ENCODE data around the gene GPATCH2L. TPM values are rescaled to one million over a fixed set of nuclear protein-coding genes. Genes with fewer than 3 reads are reported as not detected.

GPATCH2L gene
- total RNA-seq, 1 donor from 2014 or later = 40.3 TPM

- no peaks in the 10 kb centered on the region for H3K27me3 ChIP-seq
- no peak for DNase-seq (ENCODE audit: low spot score in 2 of 2)
- no peak for TF ChIP-seq CTCF (IDR thresholded peaks at IDR 0.05)
- no peaks in the 10 kb centered on the region for H3K9me3 ChIP-seq
- peaks cover 15% of the 10 kb centered on the region in 2 donors for H3K36me3 ChIP-seq
- peaks cover 8 to 32% of the 10 kb centered on the region in 2 donors for H3K4me1 ChIP-seq
- H3K4me3 ChIP-seq = no peak overlapping the region
- intact Hi-C loops (cut with DNase I) = loop anchor here (5.0 to 10.0 kb wide), 3 partner anchors 139 to 1659 kb away; partner anchors contain the start of genes ERG28, ISCA2, NPC2 and TTLL5
- no peak overlapping the region for H3K27ac ChIP-seq
Observed at GRCh38 chr14:76153919-76154318, 2.2 kb downstream of the GPATCH2L start.

GRCh38 chr14:76154539-76155126, 2.9 kb downstream of the GPATCH2L start:
- intact Hi-C loops (cut with DNase I) = loop anchor here (5.0 to 10.0 kb wide), 3 partner anchors 140 to 1660 kb away; partner anchors contain the start of genes ERG28, ISCA2, NPC2 and TTLL5
- no peak for DNase-seq (ENCODE audit: low spot score in 2 of 2)
- no peaks in the 10 kb centered on the region for H3K9me3 ChIP-seq
- H3K27ac ChIP-seq = no peak overlapping the region
- H3K4me3 ChIP-seq = peak overlapping the region in 1 of 2 donors; percentile 5
- peaks cover 22% of the 10 kb centered on the region in 2 donors for H3K36me3 ChIP-seq
- TF ChIP-seq CTCF (IDR thresholded peaks at IDR 0.05) = no peak
- peaks cover 8 to 32% of the 10 kb centered on the region in 2 donors for H3K4me1 ChIP-seq
- no peaks in the 10 kb centered on the region for H3K27me3 ChIP-seq

GRCh38 chr14:76163668-76164363, 12.1 kb downstream of the GPATCH2L start:
- peaks cover 31 to 33% of the 10 kb centered on the region in 2 donors for H3K36me3 ChIP-seq
- no peak overlapping the region for H3K4me3 ChIP-seq
- H3K9me3 ChIP-seq = peaks cover 0 to 3% of the 10 kb centered on the region in 2 donors
- H3K27ac ChIP-seq = no peak overlapping the region
- TF ChIP-seq CTCF (IDR thresholded peaks at IDR 0.05) = no peak
- H3K4me1 ChIP-seq = peaks cover 0 to 6% of the 10 kb centered on the region in 2 donors
- no peak for DNase-seq (ENCODE audit: low spot score in 2 of 2)
- H3K27me3 ChIP-seq = no peaks in the 10 kb centered on the region
- intact Hi-C loops (cut with DNase I) = no loop called here

- TF ChIP-seq CTCF (IDR thresholded peaks at IDR 0.05) = no peak
- DNase-seq (ENCODE audit: low spot score in 2 of 2) = no peak
- Histone ChIP-seq H3K36me3 (peaks cover 34 to 49% of the 10 kb centered on the region in 2 donors), H3K9me3 (peaks cover 0 to 3% of the 10 kb centered on the region in 2 donors), H3K27ac (no peak overlapping the region), H3K4me1 (peaks cover 0 to 6% of the 10 kb centered on the region in 2 donors), H3K4me3 (no peak overlapping the region), H3K27me3 (no peaks in the 10 kb centered on the region)
- intact Hi-C loops (cut with DNase I) = no loop called here
Observed at GRCh38 chr14:76168531-76168930, 16.8 kb downstream of the GPATCH2L start.

GRCh38 chr14:76169776-76170175, 18.1 kb downstream of the GPATCH2L start:
- peaks cover 34 to 54% of the 10 kb centered on the region in 2 donors for H3K36me3 ChIP-seq
- intact Hi-C loops (cut with DNase I) = no loop called here
- no peak for TF ChIP-seq CTCF (IDR thresholded peaks at IDR 0.05)
- H3K4me1 ChIP-seq = no peaks in the 10 kb centered on the region
- H3K27me3 ChIP-seq = no peaks in the 10 kb centered on the region
- H3K9me3 ChIP-seq = peaks cover 0 to 3% of the 10 kb centered on the region in 2 donors
- DNase-seq (ENCODE audit: low spot score in 2 of 2) = no peak
- H3K27ac ChIP-seq = no peak overlapping the region
- H3K4me3 ChIP-seq = no peak overlapping the region

Data from ascending aorta (tissue), 2 donors.